HepG2 (cell line): ENCODE results near the gene TMEM167A. TPM values are rescaled to one million over a fixed set of nuclear protein-coding genes. Genes with fewer than 3 reads are reported as not detected.

Experiments used
- ATAC-seq: fragments of 200-7000 bp; cut with Tn5 transposase; 3 replicates; pipeline ENCODE4 v1.9.1; 2020; ENCODE audit warnings: mild to moderate bottlenecking, moderate library complexity
- BruUV-seq: library from RNA; stranded (reverse); fragments of 400-500 nt; replicated peaks from 2 replicates; lab custom pipeline; 2021; lab: Mats Ljungman, UMichigan
- CTCF ChIA-PET: fragments of 300-600 bp; formaldehyde crosslinking; extraction: SDS; loops from one replicate; lab custom pipeline; 2021; ENCODE audit warnings: low total read pairs, inconsistent platforms, low intra/inter-chr PET ratio; lab: Yijun Ruan, JAX
- POLR2A ChIA-PET: fragments of 350-600 bp; sonication (Branson Sonifier 250); formaldehyde crosslinking; loops from one replicate; lab custom pipeline; 2020; ENCODE audit warnings: antibody characterized with exemption, inconsistent platforms; lab: Yijun Ruan, JAX
- DNase-seq: peaks from one replicate; pipeline ENCODE4 v3.0.0-alpha.2; 2015; ENCODE audit warnings: low spot score
- FAIRE-seq: peaks from 3 replicates; lab custom pipeline; 2011; peaks lifted over from hg19 to GRCh38; lab: Jason Lieb, UNC
- H2AFZ ChIP-seq: one replicate; pipeline ENCODE4 v1.6.1; 2011; ENCODE audit warnings: low read length, inconsistent platforms
- H3K27ac ChIP-seq: fragments of 300-600 bp; 3 replicates; pipeline ENCODE4 v1.8.0; 2011; ENCODE audit warnings: mixed run types, mild to moderate bottlenecking, mixed read lengths, low read length, inconsistent platforms; ENCODE audit not compliant: insufficient read depth; ENCODE audit errors: extremely low read length
- H3K27me3 ChIP-seq, 2 experiments: fragments of 200-600 bp in 1 of 2; 2 replicates in 1 of 2; 3 replicates in 1 of 2; pipeline versions ENCODE4 v1.6.0 to v1.8.0; 2011; ENCODE audit warnings: low read length in 2 of 2, mild to moderate bottlenecking in 2 of 2, moderate library complexity in 2 of 2, inconsistent platforms in 1 of 2; ENCODE audit not compliant: insufficient read depth in 2 of 2, control insufficient read depth in 1 of 2
- H3K36me3 ChIP-seq, 2 experiments: fragments of 200-600 bp in 1 of 2; replicated peaks in 1 of 2; 2 replicates in 1 of 2; 3 replicates in 1 of 2; pipeline versions ENCODE4 v1.5.1 to v1.8.0; 2011; ENCODE audit warnings: low read length in 2 of 2, inconsistent platforms in 1 of 2; ENCODE audit not compliant: insufficient read depth in 2 of 2, control insufficient read depth in 1 of 2
- H3K4me1 ChIP-seq: 2 replicates; pipeline ENCODE4 v1.5.1; 2012; ENCODE audit warnings: low read length, inconsistent platforms; ENCODE audit not compliant: insufficient read depth
- H3K4me2 ChIP-seq: 2 replicates; pipeline ENCODE4 v1.6.0; 2011; ENCODE audit warnings: low read depth, low read length, inconsistent platforms
- H3K4me3 ChIP-seq, 3 experiments: fragments of 200-600 bp in 1 of 3; sonication (generic), shearing (Covaris generic) in 1 of 3; replicated peaks in 1 of 3; 2 replicates each; pipeline ENCODE4 v1.5.1; 2011 to 2016; ENCODE audit warnings: low read length in 3 of 3, inconsistent platforms in 2 of 3, low read depth in 2 of 3, mild to moderate bottlenecking in 2 of 3, control low read depth in 1 of 3, mixed read lengths in 1 of 3; ENCODE audit not compliant: insufficient read depth in 1 of 3
- H3K79me2 ChIP-seq: one replicate; pipeline ENCODE4 v1.6.1; 2011; ENCODE audit warnings: low read length, inconsistent platforms; ENCODE audit not compliant: insufficient read depth
- H3K9ac ChIP-seq: 2 replicates; pipeline ENCODE4 v1.6.0; 2011; ENCODE audit warnings: mild to moderate bottlenecking, low read depth, low read length, inconsistent platforms; ENCODE audit not compliant: insufficient read depth
- H3K9me3 ChIP-seq: 2 replicates; pipeline ENCODE4 v1.5.1; 2012; ENCODE audit warnings: mild to moderate bottlenecking, low read length
- H4K20me1 ChIP-seq: 2 replicates; pipeline ENCODE4 v1.6.0; 2011; ENCODE audit warnings: inconsistent platforms, mild to moderate bottlenecking, low read length, moderate library complexity; ENCODE audit not compliant: insufficient read depth
- ADNP ChIP-seq: sonication (generic); formaldehyde crosslinking; IDR thresholded peaks from 2 replicates; pipeline ENCODE4 v1.4.0; 2020; ENCODE audit warnings: missing genetic modification reagents
- ARHGAP35 ChIP-seq: sonication (generic); formaldehyde crosslinking; IDR thresholded peaks from 2 replicates; pipeline ENCODE4 v1.9.0; 2022; ENCODE audit warnings: mild to moderate bottlenecking, inconsistent platforms, moderate library complexity, missing genetic modification reagents, borderline replicate concordance
- ARNT ChIP-seq: fragments of 450-650 bp; IDR thresholded peaks from 2 replicates; pipeline ENCODE4 v1.6.1; 2017
- FOSL1 ChIP-seq: sonication (generic); formaldehyde crosslinking; IDR thresholded peaks from 2 replicates; pipeline ENCODE4 v1.9.0; 2021; ENCODE audit warnings: missing genetic modification reagents, borderline replicate concordance
- HOXA9 ChIP-seq: sonication (generic); formaldehyde crosslinking; IDR thresholded peaks from 2 replicates; pipeline ENCODE4 v1.8.1; 2022; ENCODE audit warnings: missing genetic modification reagents, mild to moderate bottlenecking, moderate library complexity, borderline replicate concordance
- IRF1 ChIP-seq: sonication (generic); formaldehyde crosslinking; IDR thresholded peaks from 2 replicates; pipeline ENCODE4 v1.4.0; 2020; ENCODE audit warnings: low read depth, mild to moderate bottlenecking, missing genetic modification reagents
- KAT8 ChIP-seq: IDR thresholded peaks from 2 replicates; pipeline ENCODE4 v1.6.1; 2016; ENCODE audit warnings: missing genetic modification reagents, missing compliant biosample characterization
- KDM4B ChIP-seq: sonication (generic); formaldehyde crosslinking; IDR thresholded peaks from 2 replicates; pipeline ENCODE4 v1.4.0; 2020; ENCODE audit warnings: missing genetic modification reagents
- SOX13 ChIP-seq, 3 experiments: fragments of 450-650 bp in 1 of 3; sonication (generic) in 1 of 3; formaldehyde crosslinking in 1 of 3; IDR thresholded peaks in 2 of 3; conservative IDR thresholded peaks in 1 of 3; 2 replicates each; pipeline versions ENCODE4 v1.5.0 to v1.6.1; 2016 to 2020; ENCODE audit warnings: antibody characterized with exemption in 1 of 3, mild to moderate bottlenecking in 1 of 3, missing compliant biosample characterization in 1 of 3, missing genetic modification reagents in 1 of 3, moderate library complexity in 1 of 3
- TCF12 ChIP-seq, 2 experiments: fragments of 450-650 bp in 1 of 2; sonication (generic) in 1 of 2; formaldehyde crosslinking in 1 of 2; IDR thresholded peaks; 2 replicates each; pipeline versions ENCODE4 v1.6.1 to v1.8.0; 2017 to 2022; ENCODE audit warnings: antibody characterized with exemption in 1 of 2, mild to moderate bottlenecking in 1 of 2, missing genetic modification reagents in 1 of 2, moderate library complexity in 1 of 2
- ZMYM4 ChIP-seq: sonication (generic); formaldehyde crosslinking; IDR thresholded peaks from 2 replicates; pipeline ENCODE4 v1.8.1; 2023; ENCODE audit warnings: mild to moderate bottlenecking, missing genetic modification reagents
- ZNF280D ChIP-seq: sonication (generic); formaldehyde crosslinking; IDR thresholded peaks from 2 replicates; pipeline ENCODE4 v1.5.1; 2020; ENCODE audit warnings: mild to moderate bottlenecking, missing genetic modification reagents
- ZNF547 ChIP-seq: sonication (generic); formaldehyde crosslinking; IDR thresholded peaks from 2 replicates; pipeline ENCODE4 v1.5.1; 2020; ENCODE audit warnings: mild to moderate bottlenecking, missing genetic modification reagents
- ZNF598 ChIP-seq: sonication (generic); formaldehyde crosslinking; IDR thresholded peaks from 2 replicates; pipeline ENCODE4 v1.5.1; 2020; ENCODE audit warnings: mild to moderate bottlenecking, missing genetic modification reagents, borderline replicate concordance
- ZSCAN5A ChIP-seq: sonication (generic); formaldehyde crosslinking; IDR thresholded peaks from 2 replicates; pipeline ENCODE4 v1.8.0; 2022; ENCODE audit warnings: mild to moderate bottlenecking, missing genetic modification reagents, borderline replicate concordance
- WGBS: methylation state at CpG from one replicate; pipeline ENCODE4 v1.1.6; 2017; ENCODE audit warnings: low lambda C conversion rate; 5-methylcytosine and 5-hydroxymethylcytosine counted together
- in situ Hi-C: cut with HindIII; loops from 2 replicates; pipeline ENCODE4 v1.10.0; 2017; ENCODE audit warnings: low pct_unique_long_range_greater_than_20kb; ENCODE audit not compliant: extremely low pct_ligation_motif_present
- intact Hi-C: fragments of 100-400 bp; cut with micrococcal nuclease; formaldehyde crosslinking; loops from one replicate; pipeline ENCODE4 v1.10.0; 2022; ENCODE audit not compliant: unreplicated experiment
- polyA plus RNA-seq, 8 experiments: library from polyadenylated mRNA; depleted of rRNA in 3 of 8; stranded (reverse) in 7 of 8; unstranded in 1 of 8; fragments of >200 nt; fragmentation: Illumina TruSeq in 4 of 8; extraction: Trizol in 4 of 8; gene quantifications; 2 replicates each; pipeline versions ENCODE4 v1.2.1 to v1.2.3, GENCODE V29; 2011 to 2016; ENCODE audit warnings: low read depth in 4 of 8, missing spikeins in 1 of 8, mixed read lengths in 1 of 8; ENCODE audit not compliant: insufficient read depth in 1 of 8
- total RNA-seq, 5 experiments: library from RNA; depleted of rRNA; stranded (reverse); fragments of >200 nt; fragmentation: Illumina TruSeq; extraction: Trizol; gene quantifications; 2 replicates each; pipeline ENCODE4 v1.2.3, GENCODE V29; 2016; ENCODE audit warnings: low read depth in 1 of 5

Gene TMEM167A
- total and polyA plus RNA-seq, 2 of the 13 experiments (the other 11 are each of a cell fraction or from before 2014, with no cell fraction given), result 47.0 to 78.7 TPM

- no peak for TF ChIP-seq ZNF280D (CRISPR knock-in tag)
- TF ChIP-seq IRF1 (CRISPR knock-in tag), result no peak
- TF ChIP-seq, all 625 proteins: peak for 3
Measured at GRCh38 chr5:83071286-83072051, 5.7 kb downstream of the TMEM167A start (continued).

- no peak overlapping the region for H3K9ac ChIP-seq
- no peak overlapping the region for H3K4me2 ChIP-seq
- no peaks in the 10 kb centered on the region for H3K27me3 ChIP-seq
- BruUV-seq, result no TSS peak
- CTCF ChIA-PET, result no interaction called here
- intact Hi-C loops, result loop anchor here (10.0 kb wide), 1 partner anchor 406 kb away; the partner anchor contains the start of gene VCAN
- H3K4me1 ChIP-seq, result peaks cover 51% of the 10 kb centered on the region
- WGBS, result 95% methylated on average over 2 of the region's 2 CpGs
- no peak overlapping the region for H2AFZ ChIP-seq
- no peak overlapping the region for H3K4me3 ChIP-seq
- no peaks in the 10 kb centered on the region for H3K9me3 ChIP-seq
- H3K79me2 ChIP-seq, result peaks cover 100% of the 10 kb centered on the region
- in situ Hi-C loops, result no loop called here
- POLR2A ChIA-PET, result no interaction called here
- H3K27ac ChIP-seq, result no peak overlapping the region
- H3K36me3 ChIP-seq, result peaks cover 1 to 3% of the 10 kb centered on the region in 2 experiments; a peak in 1 of 5 replicates
- ATAC-seq, result no peak
- DNase-seq, result no peak
- peaks cover 9% of the 10 kb centered on the region for H4K20me1 ChIP-seq
- no peak for FAIRE-seq
- no peak for TF ChIP-seq ADNP (CRISPR knock-in tag)
- TF ChIP-seq ARHGAP35, result no peak
- no peak for TF ChIP-seq ZNF547
- TF ChIP-seq ZNF598 (CRISPR knock-in tag), result no peak
- TF ChIP-seq FOSL1 (CRISPR knock-in tag), result no peak
- no peak for TF ChIP-seq SOX13 (IDR thresholded peaks at IDR 0.05)
- TF ChIP-seq SOX13 (CRISPR knock-in tag; conservative IDR thresholded peaks at IDR 0.05 in 1 of 2, IDR thresholded peaks at IDR 0.05 in 1 of 2), result no peak
- TF ChIP-seq ZSCAN5A (CRISPR knock-in tag), result no peak
- TF ChIP-seq ARNT, result no peak
- no peak for TF ChIP-seq TCF12 (IDR thresholded peaks at IDR 0.05)
- no peak for TF ChIP-seq TCF12 (CRISPR knock-in tag; IDR thresholded peaks at IDR 0.05)
- no peak for TF ChIP-seq ZMYM4
- TF ChIP-seq HOXA9, result no peak
- TF ChIP-seq KAT8 (CRISPR knock-in tag), result no peak
- no peak for TF ChIP-seq KDM4B (CRISPR knock-in tag)
Measured at GRCh38 chr5:83069096-83069799, 7.9 kb downstream of the TMEM167A start.
